IMR-90 (cell line): ENCODE measurements around the gene UNC5B. TPM values are rescaled to one million over a fixed set of nuclear protein-coding genes. Genes with fewer than 3 reads are reported as not detected.

Experiments used
- ATAC-seq: fragments of 200-7000 bp; cut with Tn5 transposase; 2 replicates; pipeline ENCODE4 v1.9.1; 2020; ENCODE audit warnings: low read depth, mild to moderate bottlenecking, moderate library complexity
- BruUV-seq: library from RNA; stranded (reverse); fragments of 400-500 nt; replicated peaks from 2 replicates; lab custom pipeline; 2021; lab: Mats Ljungman, UMichigan
- CTCF ChIA-PET: fragments of 300-600 bp; formaldehyde crosslinking; extraction: SDS; loops from one replicate; lab custom pipeline; 2021; ENCODE audit warnings: antibody characterized with exemption; lab: Yijun Ruan, JAX
- POLR2A ChIA-PET: fragments of 300-600 bp; sonication (Branson Sonifier 250); formaldehyde crosslinking; loops from one replicate; lab custom pipeline; 2022; ENCODE audit warnings: antibody characterized with exemption; ENCODE audit not compliant: unreplicated experiment; lab: Charles Lee
- DNase-seq: peaks from one replicate; pipeline ENCODE4 v3.0.0; 2013
- H2AFZ ChIP-seq: replicated peaks from 2 replicates; pipeline ENCODE3; 2013; ENCODE audit warnings: low read length, mild to moderate bottlenecking; ENCODE audit not compliant: poor library complexity
- H2AK5ac ChIP-seq: 2 replicates; pipeline ENCODE4 v1.6.1; 2013; ENCODE audit warnings: low read depth, low read length, inconsistent platforms
- H2AK9ac ChIP-seq: replicated peaks from 2 replicates; pipeline ENCODE3; 2013; ENCODE audit warnings: mild to moderate bottlenecking, low read depth, low read length, moderate library complexity; ENCODE audit not compliant: poor library complexity
- H2BK120ac ChIP-seq: 2 replicates; pipeline ENCODE4 v1.6.1; 2013; ENCODE audit warnings: low read depth, low read length, inconsistent platforms
- H2BK15ac ChIP-seq: 3 replicates; pipeline ENCODE4 v1.6.1; 2013; ENCODE audit warnings: low read depth, low read length, inconsistent platforms
- H2BK20ac ChIP-seq: 2 replicates; pipeline ENCODE4 v1.6.1; 2013; ENCODE audit warnings: low read depth, mild to moderate bottlenecking, inconsistent platforms, low read length, moderate library complexity
- H2BK5ac ChIP-seq: 2 replicates; pipeline ENCODE4 v1.6.1; 2013; ENCODE audit warnings: mild to moderate bottlenecking, low read depth, low read length, inconsistent platforms; ENCODE audit not compliant: poor library complexity, severe bottlenecking
- H3K14ac ChIP-seq: replicated peaks from 2 replicates; pipeline ENCODE4 v1.6.1; 2013; ENCODE audit warnings: low read depth, low read length, inconsistent platforms
- H3K18ac ChIP-seq: 2 replicates; pipeline ENCODE4 v1.6.1; 2013; ENCODE audit warnings: low read depth, low read length, control low read depth
- H3K23ac ChIP-seq: 2 replicates; pipeline ENCODE4 v1.6.1; 2013; ENCODE audit warnings: low read depth, low read length, inconsistent platforms
- H3K27ac ChIP-seq: 2 replicates; pipeline ENCODE4 v1.5.1; 2013; ENCODE audit warnings: mild to moderate bottlenecking, control low read depth, low read length; ENCODE audit not compliant: insufficient read depth
- H3K27me3 ChIP-seq: 2 replicates; pipeline ENCODE4 v1.6.1; 2013; ENCODE audit warnings: low read length; ENCODE audit not compliant: control insufficient read depth, insufficient read depth
- H3K36me3 ChIP-seq: 2 replicates; pipeline ENCODE4 v1.6.1; 2013; ENCODE audit warnings: low read length, mixed read lengths; ENCODE audit not compliant: control insufficient read depth, insufficient read depth
- H3K4ac ChIP-seq: 2 replicates; pipeline ENCODE4 v1.6.1; 2013; ENCODE audit warnings: low read depth, low read length, inconsistent platforms
- H3K4me1 ChIP-seq: 2 replicates; pipeline ENCODE4 v1.6.1; 2013; ENCODE audit warnings: low read length, mixed read lengths; ENCODE audit not compliant: control insufficient read depth, insufficient read depth
- H3K4me2 ChIP-seq: 2 replicates; pipeline ENCODE4 v1.6.1; 2013; ENCODE audit warnings: low read depth, mild to moderate bottlenecking, control low read depth, low read length, moderate library complexity
- H3K4me3 ChIP-seq: 2 replicates; pipeline ENCODE4 v1.5.1; 2013; ENCODE audit warnings: low read depth, mild to moderate bottlenecking, control low read depth, low read length, moderate library complexity; ENCODE audit not compliant: insufficient read depth
- H3K56ac ChIP-seq: 2 replicates; pipeline ENCODE4 v1.6.1; 2013; ENCODE audit warnings: low read length, inconsistent platforms; ENCODE audit not compliant: insufficient read depth; ENCODE audit errors: extremely low read depth
- H3K79me1 ChIP-seq, 2 experiments: 2 replicates each; pipeline ENCODE4 v1.6.1; 2013; ENCODE audit warnings: low read length in 2 of 2, inconsistent platforms in 1 of 2, low read depth in 1 of 2
- H3K9ac ChIP-seq: 2 replicates; pipeline ENCODE4 v1.6.1; 2013; ENCODE audit warnings: low read depth, low read length, control low read depth
- H3K9me1 ChIP-seq: 2 replicates; pipeline ENCODE4 v1.6.1; 2013; ENCODE audit warnings: low read length, inconsistent platforms; ENCODE audit not compliant: insufficient read depth
- H3K9me3 ChIP-seq: 2 replicates; pipeline ENCODE4 v1.6.1; 2013; ENCODE audit warnings: low read length; ENCODE audit not compliant: control insufficient read depth, insufficient read depth
- H4K20me1 ChIP-seq: 2 replicates; pipeline ENCODE4 v1.6.1; 2013; ENCODE audit warnings: low read length, inconsistent platforms; ENCODE audit not compliant: insufficient read depth
- H4K5ac ChIP-seq: 2 replicates; pipeline ENCODE4 v1.6.1; 2013; ENCODE audit warnings: mild to moderate bottlenecking, low read depth, low read length, control low read depth
- H4K8ac ChIP-seq, 2 experiments: 2 replicates each; pipeline ENCODE4 v1.6.1; 2013; ENCODE audit warnings: low read depth in 2 of 2, low read length in 2 of 2, control low read depth in 1 of 2, inconsistent platforms in 1 of 2
- H4K91ac ChIP-seq: 2 replicates; pipeline ENCODE4 v1.6.1; 2013; ENCODE audit warnings: low read depth, low read length, inconsistent platforms; ENCODE audit not compliant: insufficient read depth
- MAFK ChIP-seq: IDR thresholded peaks from 2 replicates; pipeline ENCODE4 v1.6.1; 2012; ENCODE audit warnings: low read depth, low read length, improper control_type of control experiment
- MXI1 ChIP-seq: IDR thresholded peaks from 2 replicates; pipeline ENCODE4 v1.6.1; 2012; ENCODE audit warnings: low read depth, mild to moderate bottlenecking, low read length, moderate library complexity, borderline replicate concordance
- NFE2L2 ChIP-seq: fragments of 150-350 bp; IDR thresholded peaks from 2 replicates; pipeline ENCODE4 v1.6.1; 2016; ENCODE audit warnings: low read depth, mild to moderate bottlenecking, low read length
- RCOR1 ChIP-seq: IDR thresholded peaks from 2 replicates; pipeline ENCODE4 v1.6.1; 2012; ENCODE audit warnings: mild to moderate bottlenecking, low read length, improper control_type of control experiment; ENCODE audit not compliant: insufficient replicate concordance
- RFX5 ChIP-seq: IDR thresholded peaks from 2 replicates; pipeline ENCODE4 v1.8.0; 2012; ENCODE audit warnings: low read depth, mild to moderate bottlenecking, low read length, moderate library complexity
- SMC3 ChIP-seq: fragments of 150-350 bp; IDR thresholded peaks from 2 replicates; pipeline ENCODE4 v1.6.1; 2016; ENCODE audit warnings: low read depth, mild to moderate bottlenecking, antibody characterized with exemption, low read length, moderate library complexity
- WGBS, 2 experiments: methylation state at CpG; one replicate each; pipeline versions ENCODE4 v1.1.5 to v1.1.7; 2013; ENCODE audit warnings: missing lambda C conversion rate in 2 of 2; ENCODE audit not compliant: insufficient read length in 1 of 2; ENCODE audit errors: extremely low coverage in 2 of 2; 5-methylcytosine and 5-hydroxymethylcytosine counted together
- dilution Hi-C: fragments of 300-500 bp; cut with HindIII; formaldehyde crosslinking; loops from one replicate; pipeline ENCODE4 v1.14.3; 2018; ENCODE audit warnings: low sequenced_read_pairs; ENCODE audit not compliant: unreplicated experiment
- in situ Hi-C: fragments of 300-500 bp; cut with MboI; formaldehyde crosslinking; loops from 3 replicates; pipeline ENCODE4 v1.14.3; 2019; ENCODE audit warnings: low sequenced_read_pairs, inconsistent platforms, mixed read lengths
- intact Hi-C: fragments of 100-400 bp; cut with micrococcal nuclease; formaldehyde crosslinking; loops from 2 replicates; pipeline ENCODE4 v1.10.0; 2022
- polyA plus RNA-seq, 3 experiments: library from polyadenylated mRNA; depleted of rRNA; stranded (reverse); fragments of >200 nt; gene quantifications; 2 replicates each; pipeline ENCODE4 v1.2.3, GENCODE V29; 2012; ENCODE audit warnings: low replicate concordance in 1 of 3
- total RNA-seq: library from RNA; depleted of rRNA; stranded (reverse); fragments of >200 nt; gene quantifications from 2 replicates; pipeline ENCODE4 v1.2.3, GENCODE V29; 2012
- TF ChIP-seq, protein P1 (sequence below): conservative IDR thresholded peaks from 2 replicates; pipeline ENCODE4 v1.5.1; 2012; ENCODE audit warnings: mild to moderate bottlenecking, low read depth, low read length, improper control_type of control experiment

The UNC5B gene
- total and polyA plus RNA-seq, 2 of the 4 experiments (the other 2 are of a cell fraction) = 1.6 to 4.2 TPM

DNA sequence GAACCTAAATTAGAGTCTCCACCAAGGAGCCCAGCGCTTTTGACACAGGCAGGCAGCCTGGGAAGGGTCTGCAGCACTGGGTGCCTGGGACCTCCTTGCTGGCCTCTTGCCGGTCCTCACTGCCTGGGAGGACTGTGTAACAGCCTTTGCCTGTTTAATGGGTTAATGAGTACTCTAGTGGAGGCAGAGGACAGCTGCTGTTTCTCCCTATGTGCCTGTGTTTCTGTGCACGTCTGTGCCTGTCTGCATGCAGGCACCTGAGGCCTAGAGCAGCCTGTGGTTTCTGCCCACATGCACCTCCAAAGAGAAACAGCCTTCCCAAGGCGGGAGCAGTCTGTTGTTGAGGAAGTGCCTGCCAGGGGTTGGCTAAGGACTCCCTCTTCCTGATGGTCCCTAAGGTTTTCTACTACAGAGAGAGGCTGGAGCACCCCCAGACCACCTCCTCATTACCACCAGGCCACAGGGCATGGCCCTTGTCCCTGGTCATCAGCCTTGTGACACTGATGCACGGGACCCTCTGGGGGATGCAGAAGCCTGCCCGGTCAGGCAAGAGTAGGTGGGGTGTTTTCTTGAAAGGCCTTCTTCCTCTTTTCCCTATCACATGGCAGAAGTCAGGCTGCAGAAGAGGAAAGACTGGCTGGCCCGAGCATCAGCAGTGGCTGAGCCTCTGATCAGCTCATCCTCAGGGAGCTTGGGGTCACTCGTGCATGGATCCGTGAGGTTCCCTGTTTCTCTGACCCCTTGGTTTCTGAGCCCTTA lies 120.9 kb downstream of the UNC5B start:
- H3K4me1 ChIP-seq = no peaks in the 10 kb centered on the region; the same call in 1 of the 2 replicates
- H2BK15ac ChIP-seq = no peak overlapping the region
- H4K8ac ChIP-seq = no peak overlapping the region
- BruUV-seq = no TSS peak
- H3K27me3 ChIP-seq = no peaks in the 10 kb centered on the region; the same call in 1 of the 2 replicates
- DNase-seq (no peak), ATAC-seq (no peak)
- no peak overlapping the region for H2BK20ac ChIP-seq
- no peak overlapping the region for H2AK9ac ChIP-seq
- WGBS, 2 experiments = 57% methylated on average over 1 of the region's 9 CpGs; no CpG with 5 or more reads in 1 of the 2 experiments
- no peaks in the 10 kb centered on the region for H4K20me1 ChIP-seq
- no peak overlapping the region for H2AK5ac ChIP-seq
- no peak overlapping the region for H4K5ac ChIP-seq
- no peak overlapping the region for H3K18ac ChIP-seq
- no peak overlapping the region for H3K23ac ChIP-seq
- CTCF ChIA-PET = interaction anchor here (1.4 kb wide), 1 partner anchor 14 kb away, joined by 5 read pairs; the partner anchor contains the start of gene SLC29A3
- H2AFZ ChIP-seq = no peak overlapping the region
- H3K79me1 ChIP-seq = no peaks in the 10 kb centered on the region
- no peak overlapping the region for H3K4me3 ChIP-seq
- H3K9ac ChIP-seq = no peak overlapping the region
- POLR2A ChIA-PET = no interaction called here
- H2BK5ac ChIP-seq = no peak overlapping the region
- in situ Hi-C loops (no loop called here), dilution Hi-C loops (no loop called here), intact Hi-C loops (no loop called here)
- H3K27ac ChIP-seq = no peak overlapping the region
- H3K4me2 ChIP-seq = no peak overlapping the region
- no peak overlapping the region for H4K91ac ChIP-seq
- no peaks in the 10 kb centered on the region for H3K36me3 ChIP-seq
- TF ChIP-seq, protein P1, sequence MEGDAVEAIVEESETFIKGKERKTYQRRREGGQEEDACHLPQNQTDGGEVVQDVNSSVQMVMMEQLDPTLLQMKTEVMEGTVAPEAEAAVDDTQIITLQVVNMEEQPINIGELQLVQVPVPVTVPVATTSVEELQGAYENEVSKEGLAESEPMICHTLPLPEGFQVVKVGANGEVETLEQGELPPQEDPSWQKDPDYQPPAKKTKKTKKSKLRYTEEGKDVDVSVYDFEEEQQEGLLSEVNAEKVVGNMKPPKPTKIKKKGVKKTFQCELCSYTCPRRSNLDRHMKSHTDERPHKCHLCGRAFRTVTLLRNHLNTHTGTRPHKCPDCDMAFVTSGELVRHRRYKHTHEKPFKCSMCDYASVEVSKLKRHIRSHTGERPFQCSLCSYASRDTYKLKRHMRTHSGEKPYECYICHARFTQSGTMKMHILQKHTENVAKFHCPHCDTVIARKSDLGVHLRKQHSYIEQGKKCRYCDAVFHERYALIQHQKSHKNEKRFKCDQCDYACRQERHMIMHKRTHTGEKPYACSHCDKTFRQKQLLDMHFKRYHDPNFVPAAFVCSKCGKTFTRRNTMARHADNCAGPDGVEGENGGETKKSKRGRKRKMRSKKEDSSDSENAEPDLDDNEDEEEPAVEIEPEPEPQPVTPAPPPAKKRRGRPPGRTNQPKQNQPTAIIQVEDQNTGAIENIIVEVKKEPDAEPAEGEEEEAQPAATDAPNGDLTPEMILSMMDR = no peak
- TF ChIP-seq SMC3 = no peak
- TF ChIP-seq NFE2L2 = no peak
- TF ChIP-seq MAFK = no peak
- TF ChIP-seq RFX5 = no peak
- TF ChIP-seq RCOR1 = no peak
- TF ChIP-seq MXI1 = no peak
- no peak overlapping the region for H3K4ac ChIP-seq
- no peak overlapping the region for H2BK120ac ChIP-seq
- H3K14ac ChIP-seq = no peak overlapping the region
- H3K56ac ChIP-seq = no peak overlapping the region
- H3K9me3 ChIP-seq = no peaks in the 10 kb centered on the region
- H3K9me1 ChIP-seq = no peaks in the 10 kb centered on the region
